Sciatic nerve (tissue), 2 donors: ENCODE data around the gene SLC6A3. TPM values are rescaled to one million over a fixed set of nuclear protein-coding genes. Genes with fewer than 3 reads are reported as not detected.
"Not testable (repeated sequence)": the region's sequence is repeated elsewhere in the genome, so short reads cannot be mapped to it uniquely, and the experiment has no call there.

ENCODE experiments used
- ATAC-seq: fragments of 200-7000 bp; cut with Tn5 transposase; one replicate; pipeline ENCODE4 v1.9.1; 2020; ENCODE audit warnings: mild to moderate bottlenecking, moderate library complexity
- DNase-seq: peaks from one replicate; pipeline ENCODE4 v3.0.0-alpha.2; 2020; ENCODE audit warnings: low spot score
- intact Hi-C: fragments of 100-400 bp; cut with DNase I; formaldehyde crosslinking; loops from one replicate; pipeline ENCODE4 v1.14.2; 2022
- total RNA-seq: library from RNA; stranded (reverse); fragmentation: NEBNext Ultra II Directional; extraction: Animal tissue kit (Norgen Biotek cat#: 25700); gene quantifications from one replicate; pipeline ENCODE4 v1.2.1, GENCODE V29; 2021
- donor health status: DM: no; HTN: no; CAD: no.
- donor health status: DM: no; HTN: no; CAD: no.

The SLC6A3 gene
- total RNA-seq, 1 donor from 2014 or later: not detected

DNA sequence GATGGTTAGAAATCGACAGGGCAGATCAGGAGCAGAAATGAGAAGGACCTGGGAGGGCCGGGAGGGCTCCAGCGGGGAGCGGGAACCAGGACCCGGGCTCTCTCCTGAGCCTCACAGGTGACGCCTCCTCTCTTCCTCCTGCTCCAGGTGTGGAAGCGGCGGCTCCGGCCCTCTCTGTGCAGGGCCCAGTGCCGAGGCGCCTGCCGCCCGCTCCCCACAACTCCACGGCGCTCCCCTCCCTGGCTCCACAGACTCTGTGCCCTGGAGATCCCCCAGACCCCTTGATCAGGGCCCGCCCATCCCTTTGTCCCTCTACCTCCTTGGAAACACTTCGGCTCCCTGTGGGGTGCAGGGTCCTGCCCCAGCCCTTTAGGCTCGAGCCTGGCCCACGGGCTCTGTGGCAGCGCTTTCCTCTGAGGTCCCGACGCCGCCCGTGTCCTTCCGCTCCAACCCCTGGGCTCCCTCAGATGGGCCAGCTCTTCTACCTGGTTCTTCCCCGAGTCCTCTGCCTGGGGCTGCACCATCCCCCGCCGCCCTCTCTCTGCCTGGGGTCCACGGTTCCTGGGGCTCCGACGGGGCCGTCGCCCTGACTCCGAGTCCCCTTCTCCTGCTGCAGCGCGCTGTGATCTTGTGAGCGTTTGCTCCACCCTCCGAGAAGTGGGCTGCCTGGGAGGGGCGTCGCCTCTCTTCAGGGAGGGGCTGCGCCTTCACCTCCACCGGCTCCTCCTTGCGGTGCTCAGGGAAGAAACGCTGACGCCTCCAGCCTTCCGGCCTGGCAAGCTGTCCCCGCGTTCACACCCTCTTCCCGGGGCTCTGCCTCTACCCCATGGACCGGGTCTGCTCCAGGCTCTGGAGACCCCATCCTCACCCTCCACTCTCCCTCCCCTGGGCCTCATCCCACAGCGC, 22.4 kb upstream of the SLC6A3 start:
- ATAC-seq (peak; percentile 5), DNase-seq (peak; percentile 56)
- intact Hi-C loops: no loop called here

DNA sequence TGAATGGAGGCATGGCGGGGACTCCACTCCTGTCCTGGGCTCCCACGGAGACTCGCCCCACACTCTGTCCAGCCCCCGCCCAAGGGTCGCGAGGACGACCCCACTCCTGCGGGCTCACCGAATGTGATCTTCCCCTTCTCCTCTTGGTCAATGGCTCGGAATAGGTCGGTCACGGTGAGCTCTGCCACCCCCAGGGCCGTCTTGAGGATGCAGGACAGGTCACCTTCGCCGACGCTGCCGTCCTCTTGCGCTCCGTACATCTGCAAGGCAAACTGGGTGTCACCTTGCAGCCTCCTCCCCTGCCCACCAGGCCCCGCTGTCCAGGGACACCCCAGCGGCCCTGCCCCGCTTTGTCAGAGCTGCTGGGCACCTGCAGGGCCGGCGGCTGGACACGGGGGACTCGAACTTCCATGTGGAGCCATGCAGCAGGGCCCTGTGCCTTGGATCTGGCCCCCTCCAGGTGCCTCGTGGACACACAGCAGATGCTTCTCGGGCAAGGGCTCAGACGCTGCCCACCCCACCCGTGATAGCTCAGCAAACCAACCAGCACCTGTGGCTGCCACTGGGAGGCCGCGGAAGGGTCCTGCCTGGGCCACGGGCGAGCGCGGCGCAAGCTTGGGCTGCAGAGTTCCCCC, 21.5 kb upstream of the SLC6A3 start:
- peak; percentile 54 for DNase-seq
- intact Hi-C loops: no loop called here

GRCh38 chr5:1465966-1466471, 20.8 kb upstream of the SLC6A3 start:
- DNase-seq: peak; percentile 45
- intact Hi-C loops: no loop called here
- ATAC-seq: no peak

More for the DNA sequence above, 21.5 kb upstream of the SLC6A3 start:
- ATAC-seq: no peak

GRCh38 chr5:1465117-1465516, 19.9 kb upstream of the SLC6A3 start:
- ATAC-seq: no peak
- intact Hi-C loops: no loop called here
- no peak for DNase-seq

DNA sequence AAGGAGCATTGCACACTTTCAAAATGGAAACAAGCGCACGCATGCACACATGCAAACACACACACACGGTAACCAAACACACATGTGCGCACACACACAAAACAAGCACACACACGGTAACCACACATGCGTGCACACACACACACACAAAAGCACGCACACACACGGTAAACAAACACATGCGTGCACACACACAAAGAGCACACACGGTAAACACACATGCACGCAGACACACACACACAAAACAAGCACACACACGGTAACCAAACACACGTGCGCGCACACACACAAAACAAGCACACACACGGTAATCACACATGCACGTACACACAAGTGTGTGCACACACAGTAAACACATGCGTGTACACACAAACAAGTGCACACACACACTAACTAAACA, 19.3 kb upstream of the SLC6A3 start:
- ATAC-seq (no peak), DNase-seq (peak; percentile 21)
- intact Hi-C loops: no loop called here

DNA sequence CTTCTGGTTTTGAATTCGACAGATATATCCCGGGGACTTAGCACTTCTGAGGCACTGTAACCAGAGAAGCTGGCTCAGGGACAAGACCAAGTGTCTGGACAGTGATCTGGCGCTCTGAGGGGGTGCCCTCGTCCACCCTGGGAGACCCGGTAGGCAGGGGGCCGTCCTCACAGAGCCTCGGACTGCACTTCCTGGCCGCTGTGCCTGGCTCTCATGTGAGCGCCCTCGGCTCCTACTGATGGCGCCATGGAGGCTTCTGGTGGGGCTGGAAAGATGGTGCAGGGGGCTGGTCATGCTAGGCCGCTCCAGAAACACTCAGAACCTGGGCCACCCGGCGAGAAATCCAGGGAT, 18.8 kb upstream of the SLC6A3 start:
- intact Hi-C loops: no loop called here
- DNase-seq: peak; percentile 44
- ATAC-seq: no peak

DNA sequence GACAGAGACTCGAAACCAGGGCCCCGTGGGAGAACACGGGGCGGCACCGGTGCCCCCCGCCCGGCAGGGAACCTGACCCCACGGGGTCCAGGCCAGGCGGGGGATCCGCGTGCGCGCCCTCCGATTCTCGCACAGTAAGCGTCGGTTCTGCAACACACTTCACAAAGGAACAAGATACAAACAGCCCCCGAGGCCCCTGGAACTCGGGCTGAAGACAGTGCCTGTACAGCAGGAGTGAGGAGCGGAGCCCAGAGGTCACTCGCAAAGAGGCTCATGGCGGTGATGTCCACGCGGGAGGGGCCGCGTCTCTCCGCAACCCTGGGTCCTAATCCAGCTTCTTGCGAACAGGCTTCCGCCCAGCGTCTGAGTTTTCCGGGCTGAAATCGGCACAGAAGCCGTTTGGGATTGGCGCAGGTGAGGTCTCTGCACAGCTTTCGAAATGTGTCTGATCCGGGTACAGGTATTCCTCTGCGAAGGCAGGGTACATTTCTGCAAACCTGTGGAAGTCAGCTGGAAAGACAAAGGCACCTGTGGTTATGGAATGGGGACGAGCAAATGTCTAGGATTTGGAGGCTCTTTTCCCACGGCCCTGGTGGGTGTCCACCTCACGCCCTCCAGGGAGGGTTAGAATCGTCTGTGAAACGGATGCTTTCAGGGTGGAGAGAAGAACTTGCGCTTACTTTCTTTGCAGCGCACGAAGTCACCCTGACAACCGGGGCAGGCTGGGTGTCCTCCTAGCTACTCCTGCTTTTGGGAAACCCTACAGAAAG, 18.3 kb upstream of the SLC6A3 start:
- intact Hi-C loops: no loop called here
- ATAC-seq (no peak), DNase-seq (peak; percentile 51)

GRCh38 chr5:1462358-1462757, 17.1 kb upstream of the SLC6A3 start:
- intact Hi-C loops: no loop called here
- no peak for ATAC-seq
- peak; percentile 35 for DNase-seq

DNA sequence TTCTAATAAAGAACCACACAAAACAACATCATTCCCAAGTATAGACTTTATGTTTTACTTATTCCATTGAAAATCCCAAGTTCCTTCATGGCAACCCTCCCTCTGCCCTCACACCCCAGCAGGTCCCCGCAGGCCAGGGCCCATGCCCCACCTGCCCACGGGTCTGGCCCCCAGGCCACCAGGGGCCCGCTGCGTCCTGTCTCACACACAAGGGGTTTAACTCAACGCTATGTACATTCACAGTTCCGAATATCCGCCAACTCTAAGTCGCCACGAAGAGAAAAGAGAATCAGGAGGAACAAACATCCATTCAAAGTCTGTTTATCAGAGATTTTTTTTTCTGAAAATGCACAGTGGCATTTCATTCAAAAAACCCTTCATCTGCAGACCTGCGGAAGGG, 16.2 kb upstream of the SLC6A3 start:
- ATAC-seq: no peak
- DNase-seq: no peak
- intact Hi-C loops: no loop called here

DNA sequence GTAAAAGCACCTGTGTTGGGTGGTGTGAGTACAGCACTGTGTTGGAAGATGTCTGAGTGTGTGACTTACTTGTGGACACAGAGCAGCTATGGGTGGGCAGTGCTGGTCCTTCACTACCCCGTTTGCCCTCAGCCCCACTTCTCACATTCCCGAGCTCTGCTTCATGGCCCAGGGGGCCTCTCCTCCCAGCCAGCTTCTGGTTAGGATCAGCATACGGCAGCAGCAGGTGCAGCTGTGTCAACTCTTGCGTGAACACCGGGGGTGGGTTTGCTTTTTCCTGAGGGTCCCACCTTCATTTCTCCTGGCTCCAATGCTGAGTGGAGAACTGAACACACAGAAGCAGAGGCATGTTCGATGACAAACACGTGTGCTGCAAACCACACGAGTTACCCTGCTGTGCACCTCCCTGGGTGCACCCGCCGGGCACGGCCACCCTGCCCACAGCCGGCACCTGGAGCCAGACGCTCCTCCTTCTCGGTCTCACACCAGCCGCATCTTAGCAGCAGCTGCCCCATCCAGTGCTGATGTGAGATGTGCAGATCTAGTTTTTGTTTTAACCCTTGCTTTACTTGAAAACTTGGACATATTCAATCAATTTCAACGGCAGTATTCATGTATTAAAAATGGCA, 14.9 kb upstream of the SLC6A3 start:
- DNase-seq: peak; percentile 27
- intact Hi-C loops: no loop called here
- no peak for ATAC-seq

DNA sequence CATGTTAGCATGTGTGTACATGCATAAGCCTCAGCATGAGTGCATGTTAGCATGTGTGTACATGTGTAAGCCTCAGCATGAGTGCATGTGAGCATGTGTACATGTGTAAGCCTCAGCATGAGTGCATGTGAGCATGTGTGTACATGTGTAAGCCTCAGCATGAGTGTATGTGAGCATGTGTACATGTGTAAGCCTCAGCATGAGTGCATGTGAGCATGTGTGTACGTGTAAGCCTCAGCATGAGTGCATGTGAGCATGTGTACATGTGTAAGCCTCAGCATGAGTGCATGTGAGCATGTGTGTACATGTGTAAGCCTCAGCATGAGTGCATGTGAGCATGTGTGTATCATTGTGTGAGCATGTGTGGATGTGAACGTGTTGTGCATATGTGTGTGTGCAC, 14.2 kb upstream of the SLC6A3 start:
- ATAC-seq, intact Hi-C loops, DNase-seq: not testable (repeated sequence)

DNA sequence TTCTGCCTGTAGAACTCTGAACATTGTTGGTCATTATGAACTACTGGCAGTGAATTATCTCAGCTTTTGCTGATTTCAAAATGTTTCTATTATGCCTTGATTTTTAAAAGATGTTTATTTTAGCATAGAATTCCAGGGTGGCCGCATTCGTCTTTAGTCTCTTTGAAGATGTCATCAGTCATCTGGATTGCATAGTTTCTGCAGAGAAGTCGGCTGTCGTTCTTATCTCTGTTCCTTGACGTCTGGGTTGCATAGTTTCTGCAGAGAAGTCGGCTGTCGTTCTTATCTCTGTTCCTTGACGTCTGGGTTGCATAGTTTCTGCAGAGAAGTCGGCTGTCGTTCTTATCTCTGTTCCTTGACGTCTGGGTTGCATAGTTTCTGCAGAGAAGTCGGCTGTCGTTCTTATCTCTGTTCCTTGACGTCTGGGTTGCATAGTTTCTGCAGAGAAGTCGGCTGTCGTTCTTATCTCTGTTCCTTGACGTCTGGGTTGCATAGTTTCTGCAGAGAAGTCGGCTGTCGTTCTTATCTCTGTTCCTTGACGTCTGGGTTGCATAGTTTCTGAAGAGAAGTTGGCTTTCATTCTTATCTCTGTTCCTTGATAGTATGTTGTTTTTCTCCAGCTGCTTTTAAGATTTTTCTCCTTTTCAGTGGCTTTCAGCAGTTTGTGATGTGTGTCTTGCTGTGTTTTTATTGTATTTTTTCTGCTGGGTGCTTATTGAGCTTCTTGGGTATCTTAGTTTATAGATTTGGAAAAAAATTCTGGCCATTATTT, 11.1 kb upstream of the SLC6A3 start:
- intact Hi-C loops, ATAC-seq, DNase-seq: not testable (repeated sequence)

DNA sequence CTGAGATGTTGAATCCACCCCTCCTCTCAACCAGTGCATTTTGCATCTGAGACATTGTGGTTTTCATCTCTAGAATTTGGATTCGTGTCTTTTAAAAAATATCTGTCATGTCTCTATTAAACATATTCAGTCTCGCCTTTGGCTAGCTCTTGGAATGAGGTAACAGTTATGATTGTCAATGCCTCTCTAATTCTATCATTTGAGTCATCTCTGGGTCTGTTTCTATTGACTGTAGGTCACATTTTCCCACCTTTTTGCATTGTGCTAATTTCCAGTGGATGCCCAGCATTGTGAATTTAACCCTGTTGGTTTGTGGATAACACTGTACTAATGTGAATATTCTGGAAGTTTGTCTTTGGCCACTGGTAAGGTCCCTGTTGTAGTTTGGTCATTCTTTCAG, 8.4 kb upstream of the SLC6A3 start:
- ATAC-seq: no peak
- DNase-seq: no peak
- intact Hi-C loops: no loop called here

- intact Hi-C loops: no loop called here
Measured at GRCh38 chr5:1449081-1449630, 3.9 kb upstream of the SLC6A3 start.

DNA sequence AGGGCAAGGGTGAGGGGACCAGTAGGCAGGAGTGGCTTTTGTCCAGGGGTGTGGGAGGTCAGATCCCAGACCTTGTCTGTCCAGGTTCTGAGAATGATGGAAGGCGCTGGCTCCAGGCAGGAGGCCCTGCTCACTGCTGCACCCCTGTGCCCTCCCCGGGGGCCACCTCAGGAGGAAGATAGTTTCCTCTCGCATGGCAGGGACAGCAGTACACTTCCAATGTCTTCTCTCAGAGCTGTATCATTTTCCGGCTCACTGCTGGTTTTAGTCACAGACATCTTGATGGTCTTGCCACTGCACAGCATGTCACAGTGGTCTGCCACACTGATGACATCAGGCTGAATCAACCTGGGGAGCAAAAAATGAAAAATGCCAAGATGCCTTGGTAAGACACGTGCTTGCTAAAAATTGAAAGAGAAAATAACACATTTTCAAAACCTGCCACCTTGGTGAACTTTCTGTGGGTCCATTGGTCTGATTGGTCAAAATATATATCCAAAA, 3.3 kb upstream of the SLC6A3 start:
- DNase-seq (peak; percentile 27), ATAC-seq (no peak)
- intact Hi-C loops: no loop called here

More at GRCh38 chr5:1449081-1449630, 3.9 kb upstream of the SLC6A3 start:
- ATAC-seq: no peak
- DNase-seq: no peak

GRCh38 chr5:1447671-1448361, 2.6 kb upstream of the SLC6A3 start:
- intact Hi-C loops: no loop called here
- DNase-seq (peak; percentile 27), ATAC-seq (no peak)

- intact Hi-C loops: no loop called here
- no peak for DNase-seq
- ATAC-seq: no peak
Measured at GRCh38 chr5:1446602-1447343, 1.5 kb upstream of the SLC6A3 start.
